ENCODE measurements around the gene TSPAN7. TPM values are rescaled to one million over a fixed set of nuclear protein-coding genes. Genes with fewer than 3 reads are reported as not detected.

TSPAN7 gene
- total and polyA plus RNA-seq, 9 of the 15 experiments (the other 6 are each of a cell fraction or from before 2014, with no cell fraction given): 0.07 to 0.29 (median 0.12) TPM; not detected in 1

GRCh38 chrX:38577738-38578137 lies 16.4 kb downstream of the TSPAN7 start:
- ChIA-PET CTCF (ENCODE audit: low intra/inter-chr PET ratio) (no interaction called here), POLR2A (no interaction called here)
- intact Hi-C loops (cut with micrococcal nuclease) (no loop called here), in situ Hi-C loops (cut with MboI) (no loop called here)
- no peak overlapping the region for H3K4me3 ChIP-seq
- H3K36me3 ChIP-seq (ENCODE audit: control insufficient read depth, insufficient read depth, low read length): no peaks in the 10 kb centered on the region
- WGBS (ENCODE audit: insufficient coverage, low coverage, missing lambda C conversion rate): 0% methylated on average over 1 of the region's 3 CpGs
- ATAC-seq (no peak), DNase-seq (ENCODE audit: extremely low read depth in 1 of 4, low spot score in 3 of 4) (no peak), FAIRE-seq (no peak)
- no TSS peak for BruUV-seq (replicated peaks)
- no peaks in the 10 kb centered on the region for H3K79me2 ChIP-seq (ENCODE audit: control insufficient read depth, insufficient read depth, low read length)
- no peaks in the 10 kb centered on the region for H4K20me1 ChIP-seq (replicated peaks; ENCODE audit: control insufficient read depth, insufficient read depth, low read length)
- no peak overlapping the region for H3K27ac ChIP-seq (ENCODE audit: extremely low read depth, low read depth, low read length)
- no peak overlapping the region for H2AFZ ChIP-seq (ENCODE audit: low read depth, low read length)
- H3K9me3 ChIP-seq (replicated peaks; ENCODE audit: control insufficient read depth, insufficient read depth, low read depth, low read length): no peaks in the 10 kb centered on the region
- H3K9ac ChIP-seq (ENCODE audit: insufficient read depth in 1 of 2, low read depth in 2 of 2, low read length in 2 of 2): no peak overlapping the region
- no peaks in the 10 kb centered on the region for H3K9me1 ChIP-seq (ENCODE audit: control insufficient read depth, insufficient read depth, low read length)
- no peaks in the 10 kb centered on the region for H3K27me3 ChIP-seq (ENCODE audit: control insufficient read depth in 2 of 2, insufficient read depth in 2 of 2, low read length in 2 of 2)
- TF ChIP-seq NFYB (IDR thresholded peaks at IDR 0.05; ENCODE audit: extremely low read depth, insufficient read length) (no peak), PTTG1 (tag; IDR thresholded peaks at IDR 0.05; ENCODE audit: low read depth) (no peak), ZNF696 (CRISPR knock-in tag; conservative IDR thresholded peaks at IDR 0.05) (no peak), PREB (CRISPR knock-in tag; IDR thresholded peaks at IDR 0.05) (no peak)
- H3K4me2 ChIP-seq (ENCODE audit: insufficient read depth, low read length): no peak overlapping the region
- no peaks in the 10 kb centered on the region for H3K4me1 ChIP-seq (replicated peaks in 1 of 2; ENCODE audit: control insufficient read depth in 2 of 2, insufficient read depth in 2 of 2, low read length in 2 of 2)

- WGBS (ENCODE audit: insufficient coverage, low coverage, missing lambda C conversion rate): 4% methylated on average over 2 of the region's 2 CpGs
Observed at GRCh38 chrX:38578167-38578566, 16.8 kb downstream of the TSPAN7 start.

More at GRCh38 chrX:38578167-38578566, 16.8 kb downstream of the TSPAN7 start:
- Histone ChIP-seq H3K27me3 (ENCODE audit: control insufficient read depth in 2 of 2, insufficient read depth in 2 of 2, low read length in 2 of 2) (no peaks in the 10 kb centered on the region), H3K79me2 (ENCODE audit: control insufficient read depth, insufficient read depth, low read length) (no peaks in the 10 kb centered on the region), H3K4me1 (replicated peaks in 1 of 2; ENCODE audit: control insufficient read depth in 2 of 2, insufficient read depth in 2 of 2, low read length in 2 of 2) (no peaks in the 10 kb centered on the region), H3K4me3 (no peak overlapping the region), H3K9me3 (replicated peaks; ENCODE audit: control insufficient read depth, insufficient read depth, low read depth, low read length) (no peaks in the 10 kb centered on the region), H3K27ac (ENCODE audit: extremely low read depth, low read depth, low read length) (no peak overlapping the region), H2AFZ (ENCODE audit: low read depth, low read length) (no peak overlapping the region), H3K4me2 (ENCODE audit: insufficient read depth, low read length) (no peak overlapping the region), H3K36me3 (ENCODE audit: control insufficient read depth, insufficient read depth, low read length) (no peaks in the 10 kb centered on the region), H4K20me1 (replicated peaks; ENCODE audit: control insufficient read depth, insufficient read depth, low read length) (no peaks in the 10 kb centered on the region), H3K9me1 (ENCODE audit: control insufficient read depth, insufficient read depth, low read length) (no peaks in the 10 kb centered on the region), H3K9ac (ENCODE audit: insufficient read depth in 1 of 2, low read depth in 2 of 2, low read length in 2 of 2) (no peak overlapping the region)
- in situ Hi-C loops (cut with MboI) (no loop called here), intact Hi-C loops (cut with micrococcal nuclease) (no loop called here)
- no peak for TF ChIP-seq NEUROD1 (IDR thresholded peaks at IDR 0.05; ENCODE audit: borderline replicate concordance, low read depth, low read length, partially characterized antibody)
- FAIRE-seq (no peak), ATAC-seq (no peak), DNase-seq (ENCODE audit: extremely low read depth in 1 of 4, low spot score in 3 of 4) (no peak)
- ChIA-PET POLR2A (no interaction called here), CTCF (ENCODE audit: low intra/inter-chr PET ratio) (no interaction called here)
- no TSS peak for BruUV-seq (replicated peaks)
